NCI-H2227 (cell line): ENCODE measurements around the gene ADGRG3.

Experiments
- DNase-seq: peaks from one replicate; lab custom pipeline; 2025; ENCODE audit not compliant: unreplicated experiment; lab: John Stamatoyannopoulos, UW

Gene ADGRG3

GRCh38 chr16:57694725-57695679 is 26.9 kb downstream of the ADGRG3 start, which contains the start of gene DRC7:
DRC7 (plus strand) TSS chr16:57694806; CDS start chr16:57697950, 3,144 bp downstream.
- DNase-seq, result peak; percentile 72

- DNase-seq, result no peak
Measured at GRCh38 chr16:57695680-57696069, 27.6 kb downstream of the ADGRG3 start.

GRCh38 chr16:57696240-57696639 is 28.1 kb downstream of the ADGRG3 start:
- DNase-seq, result no peak

- no peak for DNase-seq
Measured at GRCh38 chr16:57697896-57698537, 29.9 kb downstream of the ADGRG3 start.

GRCh38 chr16:57698812-57699405 is 30.8 kb downstream of the ADGRG3 start:
- no peak for DNase-seq

- no peak for DNase-seq
Measured at GRCh38 chr16:57699481-57699880, 31.4 kb downstream of the ADGRG3 start.

GRCh38 chr16:57699899-57700298 is 31.8 kb downstream of the ADGRG3 start:
- DNase-seq, result no peak

- no peak for DNase-seq
Measured at GRCh38 chr16:57700781-57701551, 32.9 kb downstream of the ADGRG3 start.

GRCh38 chr16:57701759-57702371 is 33.8 kb downstream of the ADGRG3 start:
- DNase-seq, result no peak

GRCh38 chr16:57703416-57704010 is 35.4 kb downstream of the ADGRG3 start:
- DNase-seq, result no peak

- no peak for DNase-seq
Measured at GRCh38 chr16:57704011-57704904, 36.2 kb downstream of the ADGRG3 start.

GRCh38 chr16:57704905-57705852 is 37.1 kb downstream of the ADGRG3 start:
- DNase-seq, result no peak

- no peak for DNase-seq
Measured at GRCh38 chr16:57706717-57707116, 38.6 kb downstream of the ADGRG3 start.

- DNase-seq, result no peak
Measured at GRCh38 chr16:57707331-57707730, 39.2 kb downstream of the ADGRG3 start.

- DNase-seq, result no peak
Measured at GRCh38 chr16:57708168-57708567, 40.1 kb downstream of the ADGRG3 start.

GRCh38 chr16:57709663-57710062 is 41.6 kb downstream of the ADGRG3 start:
- no peak for DNase-seq

GRCh38 chr16:57711346-57711745 is 43.2 kb downstream of the ADGRG3 start:
- DNase-seq, result no peak

- no peak for DNase-seq
Measured at GRCh38 chr16:57711993-57712392, 43.9 kb downstream of the ADGRG3 start.
